Measurements from ENCODE around the gene PTGFR. TPM values are rescaled to one million over a fixed set of nuclear protein-coding genes. Genes with fewer than 3 reads are reported as not detected.

The PTGFR gene
- total and polyA plus RNA-seq, 4 experiments from 2014 or later: not detected

- DNase-seq: no peak
- H3K9me3 ChIP-seq (ENCODE audit: control insufficient read depth in 1 of 2, low read length in 2 of 2): no peaks in the 10 kb centered on the region
- H3K4me1 Mint-ChIP-seq: no peaks in the 10 kb centered on the region
- ChIA-PET CTCF (ENCODE audit: partially characterized antibody) (no interaction called here), POLR2A (ENCODE audit: partially characterized antibody) (no interaction called here)
- no peak overlapping the region for H3K4me3 Mint-ChIP-seq
- H3K36me3 ChIP-seq (ENCODE audit: insufficient read depth, low read length): no peaks in the 10 kb centered on the region
- H3K36me3 Mint-ChIP-seq: no peaks in the 10 kb centered on the region
- H3K27me3 Mint-ChIP-seq: peaks cover 3% of the 10 kb centered on the region in 2 donors
- peaks cover 0 to 3% (median 0%) of the 10 kb centered on the region in 8 donors for H3K9me3 Mint-ChIP-seq
- no peaks in the 10 kb centered on the region for H3K27me3 ChIP-seq (ENCODE audit: insufficient read depth, low read length)
- H3K4me3 ChIP-seq (ENCODE audit: low read length in 2 of 2): no peak overlapping the region
- H3K27ac Mint-ChIP-seq: no peak overlapping the region
- H3K27ac ChIP-seq (ENCODE audit: low read depth, low read length): no peak overlapping the region
- H3K4me1 ChIP-seq (ENCODE audit: insufficient read depth, low read length): no peaks in the 10 kb centered on the region
- intact Hi-C loops (cut with micrococcal nuclease): no loop called here
These were observed 30.1 kb downstream of the PTGFR start for GRCh38 chr1:78520843-78521242.

GRCh38 chr1:78522136-78522535, 31.4 kb downstream of the PTGFR start:
- H3K4me1 ChIP-seq (ENCODE audit: insufficient read depth, low read length): no peaks in the 10 kb centered on the region
- peaks cover 0 to 3% (median 0%) of the 10 kb centered on the region in 8 donors for H3K9me3 Mint-ChIP-seq

GRCh38 chr1:78526496-78526895, 35.7 kb downstream of the PTGFR start:
- no peak overlapping the region for H3K4me3 ChIP-seq (ENCODE audit: low read length in 2 of 2)
- no peak overlapping the region for H3K27ac ChIP-seq (ENCODE audit: low read depth, low read length)
- H3K9me3 ChIP-seq (ENCODE audit: control insufficient read depth in 1 of 2, low read length in 2 of 2): no peaks in the 10 kb centered on the region
- no peak overlapping the region for H3K27ac Mint-ChIP-seq
- H3K4me1 Mint-ChIP-seq: no peaks in the 10 kb centered on the region
- POLR2A ChIA-PET (ENCODE audit: partially characterized antibody): no interaction called here
- no peaks in the 10 kb centered on the region for H3K27me3 ChIP-seq (ENCODE audit: insufficient read depth, low read length)
- DNase-seq: no peak
- no peaks in the 10 kb centered on the region for H3K9me3 Mint-ChIP-seq
- no peaks in the 10 kb centered on the region for H3K4me1 ChIP-seq (ENCODE audit: insufficient read depth, low read length)
- H3K4me3 Mint-ChIP-seq: no peak overlapping the region
- intact Hi-C loops (cut with micrococcal nuclease): no loop called here
- CTCF ChIA-PET (ENCODE audit: partially characterized antibody): no interaction called here
- H3K36me3 Mint-ChIP-seq: no peaks in the 10 kb centered on the region
- H3K36me3 ChIP-seq (ENCODE audit: insufficient read depth, low read length): no peaks in the 10 kb centered on the region
- peaks cover 1 to 3% of the 10 kb centered on the region in 2 donors for H3K27me3 Mint-ChIP-seq

More at GRCh38 chr1:78522136-78522535, 31.4 kb downstream of the PTGFR start:
- no peak overlapping the region for H3K4me3 ChIP-seq (ENCODE audit: low read length in 2 of 2)
- no peak overlapping the region for H3K27ac ChIP-seq (ENCODE audit: low read depth, low read length)
- H3K36me3 ChIP-seq (ENCODE audit: insufficient read depth, low read length): no peaks in the 10 kb centered on the region
- DNase-seq: no peak
- Mint-ChIP-seq H3K4me1 (no peaks in the 10 kb centered on the region), H3K27me3 (peaks cover 3% of the 10 kb centered on the region in 2 donors), H3K4me3 (no peak overlapping the region), H3K36me3 (no peaks in the 10 kb centered on the region), H3K27ac (no peak overlapping the region)
- ChIA-PET CTCF (ENCODE audit: partially characterized antibody) (no interaction called here), POLR2A (ENCODE audit: partially characterized antibody) (no interaction called here)
- no peaks in the 10 kb centered on the region for H3K9me3 ChIP-seq (ENCODE audit: control insufficient read depth in 1 of 2, low read length in 2 of 2)
- no peaks in the 10 kb centered on the region for H3K27me3 ChIP-seq (ENCODE audit: insufficient read depth, low read length)
- intact Hi-C loops (cut with micrococcal nuclease): no loop called here

GRCh38 chr1:78527706-78528105, 36.9 kb downstream of the PTGFR start:
- Mint-ChIP-seq H3K36me3 (no peaks in the 10 kb centered on the region), H3K27ac (no peak overlapping the region), H3K4me3 (no peak overlapping the region), H3K27me3 (peaks cover 0 to 1% of the 10 kb centered on the region in 2 donors), H3K9me3 (no peaks in the 10 kb centered on the region), H3K4me1 (no peaks in the 10 kb centered on the region)
- Histone ChIP-seq H3K27ac (ENCODE audit: low read depth, low read length) (no peak overlapping the region), H3K36me3 (ENCODE audit: insufficient read depth, low read length) (no peaks in the 10 kb centered on the region), H3K4me1 (ENCODE audit: insufficient read depth, low read length) (no peaks in the 10 kb centered on the region), H3K4me3 (ENCODE audit: low read length in 2 of 2) (no peak overlapping the region), H3K27me3 (ENCODE audit: insufficient read depth, low read length) (no peaks in the 10 kb centered on the region), H3K9me3 (ENCODE audit: control insufficient read depth in 1 of 2, low read length in 2 of 2) (no peaks in the 10 kb centered on the region)
- intact Hi-C loops (cut with micrococcal nuclease): no loop called here
- POLR2A ChIA-PET (ENCODE audit: partially characterized antibody): no interaction called here
- no peak for DNase-seq
- CTCF ChIA-PET (ENCODE audit: partially characterized antibody): no interaction called here

GRCh38 chr1:78533527-78533926, 42.8 kb downstream of the PTGFR start:
- DNase-seq: no peak
- POLR2A ChIA-PET (ENCODE audit: partially characterized antibody): no interaction called here

GRCh38 chr1:78535286-78535685, 44.5 kb downstream of the PTGFR start:
- intact Hi-C loops (cut with micrococcal nuclease): no loop called here
- POLR2A ChIA-PET (ENCODE audit: partially characterized antibody): no interaction called here
- Histone ChIP-seq H3K27me3 (ENCODE audit: insufficient read depth, low read length) (no peaks in the 10 kb centered on the region), H3K4me3 (ENCODE audit: low read length in 2 of 2) (no peak overlapping the region), H3K4me1 (ENCODE audit: insufficient read depth, low read length) (no peaks in the 10 kb centered on the region), H3K36me3 (ENCODE audit: insufficient read depth, low read length) (no peaks in the 10 kb centered on the region), H3K27ac (ENCODE audit: low read depth, low read length) (no peak overlapping the region), H3K9me3 (ENCODE audit: control insufficient read depth in 1 of 2, low read length in 2 of 2) (no peaks in the 10 kb centered on the region)
- H3K9me3 Mint-ChIP-seq: no peaks in the 10 kb centered on the region
- DNase-seq: no peak
- peaks cover 5 to 6% of the 10 kb centered on the region in 2 donors for H3K27me3 Mint-ChIP-seq
- H3K27ac Mint-ChIP-seq: no peak overlapping the region
- CTCF ChIA-PET (ENCODE audit: partially characterized antibody): no interaction called here
- no peaks in the 10 kb centered on the region for H3K4me1 Mint-ChIP-seq
- H3K4me3 Mint-ChIP-seq: no peak overlapping the region
- no peaks in the 10 kb centered on the region for H3K36me3 Mint-ChIP-seq

More at GRCh38 chr1:78533527-78533926, 42.8 kb downstream of the PTGFR start:
- Mint-ChIP-seq H3K4me3 (no peak overlapping the region), H3K4me1 (no peaks in the 10 kb centered on the region), H3K27ac (no peak overlapping the region), H3K36me3 (no peaks in the 10 kb centered on the region), H3K9me3 (no peaks in the 10 kb centered on the region), H3K27me3 (peaks cover 0 to 5% of the 10 kb centered on the region in 2 donors)
- no peaks in the 10 kb centered on the region for H3K4me1 ChIP-seq (ENCODE audit: insufficient read depth, low read length)
- no peak overlapping the region for H3K4me3 ChIP-seq (ENCODE audit: low read length in 2 of 2)
- no peaks in the 10 kb centered on the region for H3K9me3 ChIP-seq (ENCODE audit: control insufficient read depth in 1 of 2, low read length in 2 of 2)
- H3K36me3 ChIP-seq (ENCODE audit: insufficient read depth, low read length): no peaks in the 10 kb centered on the region
- CTCF ChIA-PET (ENCODE audit: partially characterized antibody): no interaction called here
- no peak overlapping the region for H3K27ac ChIP-seq (ENCODE audit: low read depth, low read length)
- intact Hi-C loops (cut with micrococcal nuclease): no loop called here
- H3K27me3 ChIP-seq (ENCODE audit: insufficient read depth, low read length): no peaks in the 10 kb centered on the region

- H3K9me3 Mint-ChIP-seq: peaks cover 0 to 5% (median 2%) of the 10 kb centered on the region in 8 donors
- H3K27ac Mint-ChIP-seq: no peak overlapping the region
- intact Hi-C loops (cut with micrococcal nuclease): no loop called here
- no peaks in the 10 kb centered on the region for H3K36me3 Mint-ChIP-seq
- no peak for DNase-seq
- H3K27me3 Mint-ChIP-seq: peaks cover 6% of the 10 kb centered on the region in 2 donors
- POLR2A ChIA-PET (ENCODE audit: partially characterized antibody): no interaction called here
- CTCF ChIA-PET (ENCODE audit: partially characterized antibody): no interaction called here
- H3K4me1 Mint-ChIP-seq: no peaks in the 10 kb centered on the region
- Histone ChIP-seq H3K9me3 (ENCODE audit: control insufficient read depth in 1 of 2, low read length in 2 of 2) (no peaks in the 10 kb centered on the region), H3K36me3 (ENCODE audit: insufficient read depth, low read length) (no peaks in the 10 kb centered on the region), H3K27ac (ENCODE audit: low read depth, low read length) (no peak overlapping the region), H3K4me3 (ENCODE audit: low read length in 2 of 2) (no peak overlapping the region), H3K27me3 (ENCODE audit: insufficient read depth, low read length) (no peaks in the 10 kb centered on the region), H3K4me1 (ENCODE audit: insufficient read depth, low read length) (no peaks in the 10 kb centered on the region)
- H3K4me3 Mint-ChIP-seq: no peak overlapping the region
These were observed 45.7 kb downstream of the PTGFR start for GRCh38 chr1:78536427-78536826.

GRCh38 chr1:78540048-78540447, 49.3 kb downstream of the PTGFR start:
- no peaks in the 10 kb centered on the region for H3K27me3 ChIP-seq (ENCODE audit: insufficient read depth, low read length)
- H3K36me3 ChIP-seq (ENCODE audit: insufficient read depth, low read length): no peaks in the 10 kb centered on the region
- Mint-ChIP-seq H3K4me1 (no peaks in the 10 kb centered on the region), H3K4me3 (no peak overlapping the region), H3K9me3 (peaks cover 2 to 24% (median 6%) of the 10 kb centered on the region in 8 donors), H3K27me3 (peaks cover 5 to 6% of the 10 kb centered on the region in 2 donors), H3K36me3 (no peaks in the 10 kb centered on the region), H3K27ac (no peak overlapping the region)
- ChIA-PET POLR2A (ENCODE audit: partially characterized antibody) (no interaction called here), CTCF (ENCODE audit: partially characterized antibody) (no interaction called here)
- H3K9me3 ChIP-seq (ENCODE audit: control insufficient read depth in 1 of 2, low read length in 2 of 2): no peaks in the 10 kb centered on the region
- intact Hi-C loops (cut with micrococcal nuclease): no loop called here
- DNase-seq: no peak
- H3K27ac ChIP-seq (ENCODE audit: low read depth, low read length): no peak overlapping the region
- no peaks in the 10 kb centered on the region for H3K4me1 ChIP-seq (ENCODE audit: insufficient read depth, low read length)
- H3K4me3 ChIP-seq (ENCODE audit: low read length in 2 of 2): no peak overlapping the region
